Activated CD4-positive, alpha-beta memory T cell treated with anti-CD3 and anti-CD28 coated beads for 36 hours (primary cell): ENCODE measurements around the gene PDE1A. TPM values are rescaled to one million over a fixed set of nuclear protein-coding genes. Genes with fewer than 3 reads are reported as not detected.

Experiments
- CTCF ChIA-PET: fragments of 350-600 bp; sonication (Branson Sonifier 250); formaldehyde crosslinking; loops from one replicate; lab custom pipeline; 2021; ENCODE audit warnings: antibody characterized with exemption, inconsistent platforms; lab: Charles Lee
- POLR2A ChIA-PET: fragments of 350-600 bp; sonication (Branson Sonifier 250); formaldehyde crosslinking; loops from one replicate; lab custom pipeline; 2021; ENCODE audit warnings: antibody characterized with exemption; lab: Charles Lee
- DNase-seq: peaks from one replicate; pipeline ENCODE4 v3.0.0-alpha.2; 2020
- H3K27ac Mint-ChIP-seq: one replicate; pipeline ENCODE4 v1.8.0; 2021; ENCODE audit warnings: mixed read lengths
- H3K27me3 Mint-ChIP-seq: one replicate; pipeline ENCODE4 v1.8.0; 2021; ENCODE audit warnings: mixed read lengths
- H3K36me3 Mint-ChIP-seq: one replicate; pipeline ENCODE4 v1.8.0; 2021; ENCODE audit warnings: mixed read lengths
- H3K4me1 Mint-ChIP-seq: one replicate; pipeline ENCODE4 v1.8.0; 2021; ENCODE audit warnings: low read depth, mixed read lengths
- H3K4me3 Mint-ChIP-seq: one replicate; pipeline ENCODE4 v1.8.0; 2021; ENCODE audit warnings: mild to moderate bottlenecking, mixed read lengths
- H3K9me3 Mint-ChIP-seq: one replicate; pipeline ENCODE4 v1.8.0; 2021; ENCODE audit warnings: mixed read lengths
- intact Hi-C: fragments of 100-400 bp; cut with micrococcal nuclease; formaldehyde crosslinking; loops from one replicate; pipeline ENCODE4 v1.15.1; 2023
- total RNA-seq, 2 experiments: library from RNA; stranded (reverse); gene quantifications; one replicate each; pipeline ENCODE4 v1.2.3, GENCODE V29; 2021

PDE1A gene
- total RNA-seq, 2 experiments from 2014 or later = not detected

GRCh38 chr2:182090486-182090885 lies 336.4 kb downstream of the PDE1A start:
- H3K9me3 Mint-ChIP-seq = no peaks in the 10 kb centered on the region
- POLR2A ChIA-PET = no interaction called here
- H3K27me3 Mint-ChIP-seq = peaks cover 2% of the 10 kb centered on the region
- no peaks in the 10 kb centered on the region for H3K4me1 Mint-ChIP-seq
- no peak overlapping the region for H3K27ac Mint-ChIP-seq
- no peak for DNase-seq
- H3K4me3 Mint-ChIP-seq = no peak overlapping the region
- CTCF ChIA-PET = no interaction called here
- no peaks in the 10 kb centered on the region for H3K36me3 Mint-ChIP-seq
- intact Hi-C loops = no loop called here
